GM11168 (cell line): ENCODE results near the gene TRAPPC4.

Experiments used
- in situ Hi-C: fragments of 300-500 bp; cut with MboI; formaldehyde crosslinking; loops from one replicate; pipeline ENCODE4 v1.12.0; 2022; ENCODE audit warnings: low sequenced_read_pairs; ENCODE audit not compliant: unreplicated experiment

TRAPPC4 gene

DNA sequence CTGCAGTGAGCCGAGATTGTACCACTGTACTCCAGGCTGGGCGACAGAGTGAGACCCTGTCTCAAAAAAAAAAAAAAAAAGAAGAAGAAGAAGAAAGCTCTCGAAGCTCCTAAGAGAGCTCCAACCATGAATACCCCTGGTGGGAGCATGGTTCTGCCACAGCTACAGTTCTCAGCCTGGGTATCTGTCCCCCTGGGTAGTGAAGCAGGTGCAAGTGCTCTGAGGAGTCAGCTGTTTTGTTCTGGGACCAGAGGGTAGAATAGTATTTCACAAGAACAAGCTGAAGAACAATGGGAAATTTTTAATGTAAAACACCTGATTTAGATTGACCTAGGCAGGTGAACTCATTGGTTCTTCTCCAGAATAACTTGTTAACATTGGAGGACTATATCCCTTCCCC, 42.7 kb downstream of the TRAPPC4 start:
- in situ Hi-C loops = no loop called here

DNA sequence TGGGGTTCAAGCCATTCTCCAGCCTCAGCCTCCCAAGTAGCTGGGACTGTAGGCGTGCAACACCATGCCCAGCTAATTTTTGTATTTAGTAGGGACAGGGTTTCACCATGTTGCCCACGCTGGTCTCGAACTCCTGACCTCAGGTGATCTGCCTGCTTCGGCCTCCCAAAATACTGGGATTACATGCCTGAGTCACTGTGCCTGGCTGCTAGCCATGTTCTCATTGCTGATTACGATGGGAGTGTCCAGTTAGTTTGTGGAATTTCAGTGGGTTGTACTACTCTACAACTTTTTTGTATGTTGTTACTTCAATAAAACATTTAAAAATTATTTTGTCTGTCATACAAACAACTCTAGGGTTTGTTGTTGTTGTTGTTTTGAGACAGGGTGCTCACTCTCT, 44.2 kb downstream of the TRAPPC4 start:
- in situ Hi-C loops = no loop called here

DNA sequence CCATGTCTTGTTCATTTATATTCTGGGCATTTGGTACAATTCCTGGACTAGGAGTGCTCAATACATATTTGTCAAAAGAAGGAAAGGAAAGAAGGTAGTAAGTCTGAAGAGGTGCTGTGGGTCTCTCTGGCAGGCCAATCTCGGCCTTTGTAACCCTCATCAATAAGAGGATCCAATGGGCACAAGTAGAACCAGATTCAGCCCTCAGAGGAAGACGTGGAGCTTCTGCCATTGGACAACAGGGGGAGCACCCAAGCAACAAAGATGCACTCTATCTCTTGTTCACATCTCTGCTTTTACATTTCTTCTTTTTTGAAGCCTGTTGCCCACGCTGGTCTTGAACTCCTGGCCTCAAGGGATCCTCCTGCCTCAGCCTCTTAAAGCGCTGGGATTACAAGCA, 46.8 kb downstream of the TRAPPC4 start:
- in situ Hi-C loops = no loop called here

DNA sequence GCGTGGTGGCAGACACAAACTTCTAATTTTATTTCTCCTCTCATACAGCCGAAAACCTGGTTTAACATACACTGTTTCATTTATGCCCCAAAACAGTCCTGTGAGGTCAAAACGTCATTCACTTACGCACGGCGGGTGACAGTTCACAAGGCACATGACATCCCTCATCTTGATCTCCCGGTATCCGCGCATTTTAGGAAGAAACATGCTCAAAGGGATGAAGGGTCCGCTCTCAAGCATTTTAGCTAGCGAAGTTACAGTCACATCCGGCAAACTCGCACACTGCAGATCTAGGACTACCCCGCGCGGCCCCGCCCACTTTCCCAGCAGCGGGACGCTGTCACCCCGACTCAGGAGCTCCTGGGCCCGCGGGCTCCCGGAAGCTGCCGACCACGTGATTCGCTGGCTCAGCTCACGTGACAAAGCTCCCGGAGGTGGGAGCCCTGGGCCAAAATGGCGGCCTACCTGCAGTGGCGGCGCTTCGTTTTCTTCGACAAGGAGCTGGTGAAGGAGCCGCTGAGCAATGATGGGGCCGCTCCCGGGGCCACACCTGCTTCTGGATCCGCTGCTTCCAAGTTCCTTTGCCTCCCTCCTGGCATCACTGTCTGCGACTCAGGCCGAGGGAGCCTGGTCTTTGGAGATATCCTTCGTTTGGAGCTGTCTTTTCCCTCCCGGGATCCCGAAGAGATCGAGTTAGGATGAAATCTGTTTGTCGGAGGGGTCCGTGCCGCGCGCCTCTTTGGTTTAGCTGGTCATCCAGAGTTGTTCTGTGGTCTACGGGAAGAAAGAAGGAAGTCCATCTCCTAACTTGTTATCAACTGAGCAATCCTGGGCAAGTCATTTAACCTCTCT, 49.0 kb downstream of the TRAPPC4 start, which contains the start of gene VPS11:
TSS of gene VPS11 (plus strand) at position 448 of the 852 bp plus-strand sequence. CDS start at position 454, 6 bp downstream.
- in situ Hi-C loops = no loop called here
